ENCODE data around the gene ZAP70.

- TF ChIP-seq EZH2 (IDR thresholded peaks at IDR 0.05; ENCODE audit: insufficient read depth, poor library complexity, severe bottlenecking) (no peak), EZH2phosphoT487 (IDR thresholded peaks at IDR 0.05; ENCODE audit: insufficient read depth, low read depth) (no peak)
Observed at GRCh38 chr2:97760480-97761049, 47.2 kb downstream of the ZAP70 start.

All from GM23248 (cell line).